Spleen (tissue), 11 donors: ENCODE data around the gene GPR176. TPM values are rescaled to one million over a fixed set of nuclear protein-coding genes. Genes with fewer than 3 reads are reported as not detected.

Source experiments
- DNase-seq: peaks from one replicate; pipeline ENCODE4 v3.0.0-alpha.2; 2020
- H3K27ac ChIP-seq, 8 donors: fragments of 200-600 bp; sonication (generic) in 7 of 8; 1 replicate in 4 of 8; 2 replicates in 4 of 8; pipeline versions ENCODE4 v1.5.0 to v1.8.0; 2016 to 2021; ENCODE audit warnings: inconsistent platforms in 4 of 8, mild to moderate bottlenecking in 4 of 8, moderate library complexity in 1 of 8
- H3K27me3 ChIP-seq, 7 donors: fragments of 200-600 bp; sonication (generic) in 6 of 7; replicated peaks in 1 of 7; 1 replicate in 4 of 7; 2 replicates in 3 of 7; pipeline versions ENCODE4 v1.5.0 to v1.8.0; 2016 to 2021; ENCODE audit warnings: inconsistent platforms in 3 of 7, mild to moderate bottlenecking in 1 of 7
- H3K36me3 ChIP-seq, 6 donors: fragments of 200-600 bp; sonication (generic) in 5 of 6; 1 replicate in 4 of 6; 2 replicates in 2 of 6; pipeline versions ENCODE4 v1.5.0 to v1.8.0; 2016 to 2021; ENCODE audit warnings: inconsistent platforms in 2 of 6
- H3K4me1 ChIP-seq, 6 donors: fragments of 200-600 bp; sonication (generic) in 5 of 6; 1 replicate in 3 of 6; 2 replicates in 3 of 6; pipeline versions ENCODE4 v1.5.0 to v1.8.0; 2016 to 2021; ENCODE audit warnings: inconsistent platforms in 3 of 6
- H3K4me3 ChIP-seq, 8 donors: fragments of 200-600 bp; sonication (generic) in 7 of 8; 1 replicate in 4 of 8; 2 replicates in 4 of 8; pipeline versions ENCODE4 v1.5.0 to v1.8.0; 2016 to 2021; ENCODE audit warnings: inconsistent platforms in 4 of 8, mild to moderate bottlenecking in 4 of 8, moderate library complexity in 2 of 8
- H3K9me3 ChIP-seq, 8 donors: fragments of 200-600 bp; sonication (generic) in 7 of 8; 1 replicate in 4 of 8; 2 replicates in 4 of 8; pipeline versions ENCODE4 v1.5.0 to v1.8.0; 2016 to 2021; ENCODE audit warnings: inconsistent platforms in 4 of 8
- POLR2A ChIP-seq, 3 donors: fragments of 450-650 bp; IDR thresholded peaks; one replicate each; pipeline ENCODE4 v1.5.1; 2017; ENCODE audit warnings: antibody characterized with exemption in 3 of 3, mild to moderate bottlenecking in 1 of 3
- POLR2AphosphoS5 ChIP-seq, 3 donors: sonication (generic); formaldehyde crosslinking; IDR thresholded peaks; one replicate each; pipeline ENCODE4 v1.5.1; 2017; ENCODE audit warnings: antibody characterized with exemption in 3 of 3
- WGBS, 5 donors: extraction: QIAGEN DNeasy Blood & Tissue Kit in 3 of 5; methylation state at CpG; one replicate each; pipeline versions ENCODE4 v1.1.5 to v1.1.7; 2013 to 2018; 5-methylcytosine and 5-hydroxymethylcytosine counted together
- intact Hi-C: fragments of 100-400 bp; cut with DNase I; formaldehyde crosslinking; loops from one replicate; pipeline ENCODE4 v1.15.0; 2023; ENCODE audit warnings: low total_unique reads
- polyA plus RNA-seq, 3 donors: library from polyadenylated mRNA; stranded (reverse); fragments of 200-250 nt; gene quantifications; one replicate each; pipeline ENCODE4 v1.2.1, GENCODE V29; 2013
- total RNA-seq, 7 donors: library from RNA; depleted of rRNA in 3 of 7; stranded (reverse); fragments of >200 nt in 3 of 7; fragmentation: NEBNext Ultra II Directional in 4 of 7; extraction: Animal tissue kit (Norgen Biotek cat#: 25700) in 4 of 7; gene quantifications; one replicate each; pipeline versions ENCODE4 v1.1.0 to v1.2.1, GENCODE V29; 2016 to 2021
- TF ChIP-seq, protein P1 (sequence below), 11 experiments: fragments of 200-600 bp in 7 of 11; fragments of 450-650 bp in 4 of 11; sonication (generic) in 4 of 11; IDR thresholded peaks in 8 of 11; conservative IDR thresholded peaks in 3 of 11; 1 replicate in 7 of 11; 2 replicates in 4 of 11; pipeline versions ENCODE4 v1.4.0 to v1.8.0; 2016 to 2021; ENCODE audit warnings: antibody characterized with exemption in 11 of 11, inconsistent platforms in 4 of 11, mild to moderate bottlenecking in 1 of 11
- donor health status: healthy with polysubstance abuse.
- donor health status: DM: no; HTN: no; CAD: no; lungs with moderate emphysema.
- donor health status: DM: no; HTN: no; CAD: no.
- donor health status: Bipolar disorder and iron deficiency.
- donor health status: healthy.
- donor health status: DM: no; HTN: no; CAD: no.
- donor health status: DM: yes; HTN: yes; CAD: no.

The GPR176 gene
- total and polyA plus RNA-seq, 10 donors, result 2.7 to 12.8 (median 5.1) TPM

DNA sequence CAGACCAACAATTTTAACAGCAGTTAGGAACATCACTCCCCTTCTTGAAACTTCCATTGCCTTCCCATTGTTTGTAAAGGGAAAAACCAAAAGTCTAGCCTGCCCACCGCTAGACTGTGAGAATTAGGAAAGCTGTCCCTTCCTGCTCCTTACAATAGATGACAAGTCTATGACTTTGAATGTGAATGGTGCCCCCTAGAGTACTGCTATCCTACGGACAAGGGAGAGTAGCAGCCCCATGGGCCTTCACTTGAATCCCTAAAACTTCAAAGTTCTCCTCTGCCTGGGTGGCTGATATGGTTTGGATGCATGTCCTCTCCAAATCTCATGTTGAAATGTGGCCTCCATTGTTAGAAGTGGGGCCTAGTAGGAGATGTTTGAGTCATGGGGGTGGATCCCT lies 96.4 kb downstream of the GPR176 start:
- Histone ChIP-seq H3K4me3 (no peak overlapping the region), H3K27me3 (peaks cover 0 to 7% (median 0%) of the 10 kb centered on the region in 7 donors), H3K27ac (no peak overlapping the region), H3K4me1 (no peaks in the 10 kb centered on the region), H3K36me3 (no peaks in the 10 kb centered on the region), H3K9me3 (no peaks in the 10 kb centered on the region)
- 86 to 100% (median 93%) methylated on average over 2 of the region's 2 CpGs for WGBS, 5 donors
- TF ChIP-seq POLR2AphosphoS5 (IDR thresholded peaks at IDR 0.05) (no peak), POLR2A (IDR thresholded peaks at IDR 0.05) (no peak)
- TF ChIP-seq, protein P1, sequence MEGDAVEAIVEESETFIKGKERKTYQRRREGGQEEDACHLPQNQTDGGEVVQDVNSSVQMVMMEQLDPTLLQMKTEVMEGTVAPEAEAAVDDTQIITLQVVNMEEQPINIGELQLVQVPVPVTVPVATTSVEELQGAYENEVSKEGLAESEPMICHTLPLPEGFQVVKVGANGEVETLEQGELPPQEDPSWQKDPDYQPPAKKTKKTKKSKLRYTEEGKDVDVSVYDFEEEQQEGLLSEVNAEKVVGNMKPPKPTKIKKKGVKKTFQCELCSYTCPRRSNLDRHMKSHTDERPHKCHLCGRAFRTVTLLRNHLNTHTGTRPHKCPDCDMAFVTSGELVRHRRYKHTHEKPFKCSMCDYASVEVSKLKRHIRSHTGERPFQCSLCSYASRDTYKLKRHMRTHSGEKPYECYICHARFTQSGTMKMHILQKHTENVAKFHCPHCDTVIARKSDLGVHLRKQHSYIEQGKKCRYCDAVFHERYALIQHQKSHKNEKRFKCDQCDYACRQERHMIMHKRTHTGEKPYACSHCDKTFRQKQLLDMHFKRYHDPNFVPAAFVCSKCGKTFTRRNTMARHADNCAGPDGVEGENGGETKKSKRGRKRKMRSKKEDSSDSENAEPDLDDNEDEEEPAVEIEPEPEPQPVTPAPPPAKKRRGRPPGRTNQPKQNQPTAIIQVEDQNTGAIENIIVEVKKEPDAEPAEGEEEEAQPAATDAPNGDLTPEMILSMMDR (IDR thresholded peaks at IDR 0.05 in 8 of 11, conservative IDR thresholded peaks at IDR 0.05 in 3 of 11), result no peak
- DNase-seq, result no peak
- intact Hi-C loops, result no loop called here

DNA sequence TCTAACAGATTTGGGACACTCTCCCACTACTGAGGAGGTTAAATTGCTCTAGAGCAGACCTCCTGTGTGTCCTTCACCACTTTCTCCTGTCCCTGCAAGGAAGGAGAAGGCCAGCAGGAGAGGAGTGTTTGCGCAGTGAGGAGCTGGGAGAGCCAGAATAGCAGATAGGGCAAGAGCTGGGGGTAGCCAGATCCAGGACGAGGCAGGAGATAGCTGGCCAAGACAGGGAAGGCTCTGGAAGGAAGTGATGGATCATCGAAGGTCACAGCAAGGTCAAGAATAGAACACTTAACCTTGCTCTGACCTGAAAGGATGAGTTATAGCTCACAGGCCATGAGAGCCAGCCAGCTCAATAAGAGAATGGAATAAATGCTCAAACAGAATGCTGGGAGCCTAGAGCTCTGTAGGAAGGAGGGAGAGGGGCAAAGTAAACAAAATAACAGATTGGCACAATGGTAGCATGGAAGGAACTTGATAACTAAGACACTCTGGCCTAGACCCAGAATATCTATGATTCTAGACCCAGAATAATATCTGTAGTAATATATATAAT lies 99.9 kb downstream of the GPR176 start:
- no peaks in the 10 kb centered on the region for H3K36me3 ChIP-seq
- intact Hi-C loops, result no loop called here
- 40 to 61% (median 47%) methylated on average over 3 of the region's 3 CpGs for WGBS, 5 donors

DNA sequence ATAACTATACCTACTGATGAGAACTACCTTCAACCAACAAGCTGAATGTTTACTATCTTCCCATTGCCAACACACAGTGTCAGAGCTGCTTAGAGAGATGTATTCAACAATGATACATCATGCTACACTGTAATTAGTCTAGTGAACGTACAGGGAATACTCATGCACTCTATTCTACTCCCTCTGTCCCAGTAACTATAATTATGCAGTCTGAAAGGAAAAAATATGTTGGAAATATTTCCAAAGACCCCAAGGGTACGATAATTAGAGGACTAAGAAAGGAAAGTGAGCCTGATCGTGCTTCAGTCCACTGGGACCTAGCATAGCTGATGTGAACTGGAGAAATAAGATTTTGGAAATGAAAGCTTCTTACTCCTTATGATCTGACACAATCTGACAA lies 100.5 kb downstream of the GPR176 start:
- TF ChIP-seq POLR2AphosphoS5 (IDR thresholded peaks at IDR 0.05), result no peak
- TF ChIP-seq, protein P1 (IDR thresholded peaks at IDR 0.05 in 8 of 11, conservative IDR thresholded peaks at IDR 0.05 in 3 of 11), result no peak
- TF ChIP-seq POLR2A (IDR thresholded peaks at IDR 0.05), result no peak
- H3K9me3 ChIP-seq, result no peaks in the 10 kb centered on the region
- no peak overlapping the region for H3K27ac ChIP-seq
- no peak overlapping the region for H3K4me3 ChIP-seq
- intact Hi-C loops, result no loop called here
- no peaks in the 10 kb centered on the region for H3K4me1 ChIP-seq
- no peaks in the 10 kb centered on the region for H3K36me3 ChIP-seq
- DNase-seq, result no peak
- H3K27me3 ChIP-seq, result no peaks in the 10 kb centered on the region
- WGBS, 5 donors, result 77 to 88% (median 81%) methylated on average over 3 of the region's 3 CpGs

More for the DNA sequence above, 99.9 kb downstream of the GPR176 start:
- Histone ChIP-seq H3K27me3 (no peaks in the 10 kb centered on the region), H3K27ac (no peak overlapping the region), H3K9me3 (no peaks in the 10 kb centered on the region), H3K4me3 (no peak overlapping the region), H3K4me1 (no peaks in the 10 kb centered on the region)
- no peak for DNase-seq
- no peak for TF ChIP-seq POLR2AphosphoS5 (IDR thresholded peaks at IDR 0.05)
- TF ChIP-seq, protein P1 (IDR thresholded peaks at IDR 0.05 in 8 of 11, conservative IDR thresholded peaks at IDR 0.05 in 3 of 11), result no peak
- no peak for TF ChIP-seq POLR2A (IDR thresholded peaks at IDR 0.05)

DNA sequence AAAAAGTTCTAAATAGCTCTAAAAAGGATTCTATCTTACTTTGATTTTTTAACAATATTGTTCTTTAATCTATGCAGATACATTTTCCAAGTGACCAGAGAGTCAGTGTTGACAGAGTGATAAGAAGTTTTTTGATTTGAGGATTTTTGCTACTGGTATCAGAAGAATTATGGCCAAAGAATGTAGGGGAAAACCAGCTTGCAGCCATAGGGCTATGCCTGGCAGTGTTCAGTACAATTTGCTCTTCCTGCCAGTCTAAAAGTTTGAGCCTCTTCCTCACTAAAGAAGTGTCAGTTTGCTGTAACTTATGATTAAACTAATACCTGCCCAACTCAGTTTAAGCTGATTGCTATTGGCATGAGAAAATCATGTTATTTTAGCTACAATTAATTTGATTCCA lies 102.2 kb downstream of the GPR176 start:
- H3K4me3 ChIP-seq, result no peak overlapping the region
- DNase-seq, result no peak
- no peaks in the 10 kb centered on the region for H3K27me3 ChIP-seq
- TF ChIP-seq POLR2A (IDR thresholded peaks at IDR 0.05) (no peak), POLR2AphosphoS5 (IDR thresholded peaks at IDR 0.05) (no peak)
- TF ChIP-seq, protein P1 (IDR thresholded peaks at IDR 0.05 in 8 of 11, conservative IDR thresholded peaks at IDR 0.05 in 3 of 11), result no peak
- H3K4me1 ChIP-seq, result no peaks in the 10 kb centered on the region
- H3K27ac ChIP-seq, result no peak overlapping the region
- H3K36me3 ChIP-seq, result no peaks in the 10 kb centered on the region
- H3K9me3 ChIP-seq, result no peaks in the 10 kb centered on the region
- intact Hi-C loops, result no loop called here
